Keratinocyte (primary cell): ENCODE measurements around the gene TPM3. TPM values are rescaled to one million over a fixed set of nuclear protein-coding genes. Genes with fewer than 3 reads are reported as not detected.

Experiments used
- DNase-seq: peaks from one replicate; pipeline ENCODE4 v3.0.0-alpha.2; 2011; ENCODE audit warnings: low read depth, missing footprints, low spot score
- FAIRE-seq: peaks from 2 replicates; lab custom pipeline; 2011; peaks lifted over from hg19 to GRCh38; lab: Jason Lieb, UNC
- H2AFZ ChIP-seq: 2 replicates; pipeline ENCODE4 v1.6.0; 2012; ENCODE audit warnings: low read length, control low read depth, inconsistent platforms; ENCODE audit not compliant: control insufficient read depth
- H3K27ac ChIP-seq: 2 replicates; pipeline ENCODE4 v1.5.1; 2011; ENCODE audit warnings: low read length; ENCODE audit not compliant: control insufficient read depth, insufficient read depth
- H3K27me3 ChIP-seq: 3 replicates; pipeline ENCODE4 v1.6.0; 2011; ENCODE audit warnings: low read length; ENCODE audit not compliant: control insufficient read depth, insufficient read depth; ENCODE audit errors: extremely low read depth
- H3K36me3 ChIP-seq, 2 experiments: 2 replicates in 1 of 2; 3 replicates in 1 of 2; pipeline ENCODE4 v1.5.1; 2011; ENCODE audit warnings: low read length in 2 of 2, mild to moderate bottlenecking in 1 of 2; ENCODE audit not compliant: control insufficient read depth in 2 of 2, insufficient read depth in 2 of 2; ENCODE audit errors: extremely low read depth in 1 of 2
- H3K4me1 ChIP-seq: 3 replicates; pipeline ENCODE4 v1.5.1; 2011; ENCODE audit warnings: low read length; ENCODE audit not compliant: control insufficient read depth, insufficient read depth; ENCODE audit errors: extremely low read depth
- H3K4me2 ChIP-seq: 3 replicates; pipeline ENCODE4 v1.6.0; 2011; ENCODE audit warnings: low read depth, low read length; ENCODE audit not compliant: control insufficient read depth, insufficient read depth; ENCODE audit errors: extremely low read depth
- H3K4me3 ChIP-seq, 3 experiments: fragments of 200-600 bp in 1 of 3; sonication (generic) in 1 of 3; 2 replicates in 2 of 3; 3 replicates in 1 of 3; pipeline ENCODE4 v1.5.1; 2011 to 2016; ENCODE audit warnings: low read length in 3 of 3, mild to moderate bottlenecking in 3 of 3, control low read depth in 2 of 3, inconsistent platforms in 1 of 3, low read depth in 1 of 3, mixed read lengths in 1 of 3, mixed run types in 1 of 3, moderate library complexity in 1 of 3; ENCODE audit not compliant: control insufficient read depth in 2 of 3, insufficient read depth in 2 of 3; ENCODE audit errors: extremely low read depth in 1 of 3
- H3K79me2 ChIP-seq: 2 replicates; pipeline ENCODE4 v1.6.0; 2012; ENCODE audit warnings: low read length; ENCODE audit not compliant: control insufficient read depth, insufficient read depth
- H3K9ac ChIP-seq: 3 replicates; pipeline ENCODE4 v1.6.0; 2011; ENCODE audit warnings: low read length; ENCODE audit not compliant: control insufficient read depth, insufficient read depth; ENCODE audit errors: extremely low read depth
- H3K9me1 ChIP-seq: 3 replicates; pipeline ENCODE4 v1.6.0; 2011; ENCODE audit warnings: low read length; ENCODE audit not compliant: control insufficient read depth, insufficient read depth; ENCODE audit errors: extremely low read depth
- H3K9me3 ChIP-seq: 2 replicates; pipeline ENCODE4 v1.5.1; 2012; ENCODE audit warnings: low read depth, low read length; ENCODE audit not compliant: control insufficient read depth
- H4K20me1 ChIP-seq: 3 replicates; pipeline ENCODE4 v1.6.0; 2011; ENCODE audit warnings: low read length; ENCODE audit not compliant: control insufficient read depth, insufficient read depth; ENCODE audit errors: extremely low read depth
- EZH2 ChIP-seq: IDR thresholded peaks from one replicate; pipeline ENCODE4 v1.6.1; 2012; ENCODE audit warnings: inconsistent platforms, mild to moderate bottlenecking, low read length, moderate library complexity
- dilution Hi-C: fragments of 300-500 bp; cut with MboI; formaldehyde crosslinking; loops from one replicate; pipeline ENCODE4 v1.7.0; 2020; ENCODE audit warnings: low sequenced_read_pairs; ENCODE audit not compliant: extremely low pct_ligation_motif_present
- polyA minus RNA-seq, 3 experiments: library from RNA; depleted of rRNA, polyadenylated mRNA; stranded (reverse); fragments of >200 nt; gene quantifications; 1 replicate in 1 of 3; 2 replicates in 1 of 3; 3 replicates in 1 of 3; pipeline ENCODE4 v1.2.3, GENCODE V29; 2011
- polyA plus RNA-seq, 5 experiments: library from polyadenylated mRNA; depleted of rRNA in 3 of 5; stranded (reverse) in 3 of 5; stranded (forward) in 1 of 5; unstranded in 1 of 5; fragments of >200 nt; gene quantifications; 1 replicate in 1 of 5; 2 replicates in 3 of 5; 3 replicates in 1 of 5; pipeline versions ENCODE4 v1.2.1 to v1.2.3, GENCODE V29; 2011 to 2012; ENCODE audit warnings: missing spikeins in 2 of 5, low read depth in 1 of 5, low replicate concordance in 1 of 5
- TF ChIP-seq, protein P1 (sequence below), 3 experiments: IDR thresholded peaks in 1 of 3; conservative IDR thresholded peaks in 1 of 3; optimal IDR thresholded peaks in 1 of 3; 2 replicates in 2 of 3; 3 replicates in 1 of 3; pipeline versions ENCODE3 to v1.5.1; 2011; ENCODE audit warnings: low read length in 3 of 3, mild to moderate bottlenecking in 3 of 3, moderate library complexity in 2 of 3, control low read depth in 1 of 3, inconsistent platforms in 1 of 3; ENCODE audit not compliant: insufficient read depth in 2 of 3; ENCODE audit errors: extremely low read depth in 1 of 3

Gene TPM3
- polyA plus RNA-seq (294 to 691 TPM (median 585 TPM) in 3 replicates), polyA minus RNA-seq (115 to 186 TPM (median 125 TPM) in 3 replicates)
- 505 TPM for polyA plus RNA-seq (2011; ENCODE audit: low read depth)
- 461 and 513 TPM in 2 replicates for polyA plus RNA-seq (2011; cell fraction: cytosol; rRNA removed)
- polyA plus RNA-seq (2011; cell fraction: nucleus; rRNA removed): 239 and 349 TPM in 2 replicates
- 187 and 523 TPM in 2 replicates for polyA plus RNA-seq (2012; ENCODE audit: low replicate concordance)
- 160 TPM for polyA minus RNA-seq (2011; cell fraction: cytosol; rRNA and poly(A)+ RNA removed)
- 40.6 and 66.8 TPM in 2 replicates for polyA minus RNA-seq (2011; cell fraction: nucleus; rRNA and poly(A)+ RNA removed)

DNA sequence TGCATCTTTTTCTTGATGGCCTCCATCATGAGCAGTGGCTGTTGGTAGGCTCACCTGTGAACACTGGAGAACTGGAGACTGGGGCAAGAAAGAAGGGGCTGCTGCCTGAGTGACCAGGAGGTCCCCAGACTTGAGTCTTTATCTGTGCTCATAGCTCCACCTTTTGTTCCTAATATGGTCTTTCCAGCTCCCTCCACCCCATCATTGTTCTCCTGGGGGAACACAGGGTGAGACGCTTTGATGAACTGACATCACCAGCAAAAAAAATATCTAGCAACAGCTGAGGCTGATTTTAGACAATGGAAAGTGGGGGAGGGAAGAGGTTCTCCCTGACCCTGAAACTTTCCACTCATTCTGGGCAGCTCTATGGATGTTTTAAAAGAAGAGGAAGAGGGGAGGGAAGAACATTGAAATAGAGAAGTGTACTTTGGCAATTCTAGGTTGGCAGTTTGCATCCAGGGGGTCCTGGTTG, at the start of gene TPM3:
Gene TPM3 (minus strand): TSS at position 111 of the 472 bp plus-strand sequence. CDS start 82 bp downstream, at position 29.
- no peak for TF ChIP-seq EZH2
- TF ChIP-seq, protein P1, sequence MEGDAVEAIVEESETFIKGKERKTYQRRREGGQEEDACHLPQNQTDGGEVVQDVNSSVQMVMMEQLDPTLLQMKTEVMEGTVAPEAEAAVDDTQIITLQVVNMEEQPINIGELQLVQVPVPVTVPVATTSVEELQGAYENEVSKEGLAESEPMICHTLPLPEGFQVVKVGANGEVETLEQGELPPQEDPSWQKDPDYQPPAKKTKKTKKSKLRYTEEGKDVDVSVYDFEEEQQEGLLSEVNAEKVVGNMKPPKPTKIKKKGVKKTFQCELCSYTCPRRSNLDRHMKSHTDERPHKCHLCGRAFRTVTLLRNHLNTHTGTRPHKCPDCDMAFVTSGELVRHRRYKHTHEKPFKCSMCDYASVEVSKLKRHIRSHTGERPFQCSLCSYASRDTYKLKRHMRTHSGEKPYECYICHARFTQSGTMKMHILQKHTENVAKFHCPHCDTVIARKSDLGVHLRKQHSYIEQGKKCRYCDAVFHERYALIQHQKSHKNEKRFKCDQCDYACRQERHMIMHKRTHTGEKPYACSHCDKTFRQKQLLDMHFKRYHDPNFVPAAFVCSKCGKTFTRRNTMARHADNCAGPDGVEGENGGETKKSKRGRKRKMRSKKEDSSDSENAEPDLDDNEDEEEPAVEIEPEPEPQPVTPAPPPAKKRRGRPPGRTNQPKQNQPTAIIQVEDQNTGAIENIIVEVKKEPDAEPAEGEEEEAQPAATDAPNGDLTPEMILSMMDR (optimal IDR thresholded peaks at IDR 0.05 in 1 of 3, IDR thresholded peaks at IDR 0.05 in 1 of 3, conservative IDR thresholded peaks at IDR 0.05 in 1 of 3; ENCODE audit: extremely low read depth in 1 of 3, insufficient read depth in 2 of 3, low read length in 3 of 3): no peak
- no peak for FAIRE-seq
- Histone ChIP-seq H3K9ac (no peak within 1 kb of the TSS), H2AFZ (no peak within 1 kb of the TSS), H3K4me2 (no peak within 1 kb of the TSS), H3K4me3 (no peak within 1 kb of the TSS), H3K27me3 (no peaks in the 10 kb centered on the region), H3K9me1 (no peaks in the 10 kb centered on the region), H3K9me3 (no peaks in the 10 kb centered on the region), H3K4me1 (peaks cover 15% of the 10 kb centered on the region), H4K20me1 (no peaks in the 10 kb centered on the region), H3K79me2 (no peaks in the 10 kb centered on the region), H3K36me3 (no peaks in the 10 kb centered on the region), H3K27ac (no peak within 1 kb of the TSS)
- DNase-seq: no peak
- dilution Hi-C loops: no loop called here

GRCh38 chr1:154240294-154240833, 48.5 kb upstream of the TPM3 start:
- Histone ChIP-seq H3K9ac (no peak overlapping the region), H3K27ac (no peak overlapping the region), H3K4me1 (no peaks in the 10 kb centered on the region), H3K4me2 (no peak overlapping the region), H3K79me2 (peaks cover 41% of the 10 kb centered on the region), H4K20me1 (no peaks in the 10 kb centered on the region), H3K4me3 (no peak overlapping the region), H3K27me3 (no peaks in the 10 kb centered on the region), H3K9me3 (no peaks in the 10 kb centered on the region), H3K36me3 (peaks cover 35 to 36% of the 10 kb centered on the region in 2 experiments), H3K9me1 (no peaks in the 10 kb centered on the region), H2AFZ (no peak overlapping the region)
- TF ChIP-seq, protein P1 (optimal IDR thresholded peaks at IDR 0.05 in 1 of 3, IDR thresholded peaks at IDR 0.05 in 1 of 3, conservative IDR thresholded peaks at IDR 0.05 in 1 of 3; ENCODE audit: extremely low read depth in 1 of 3, insufficient read depth in 2 of 3, low read length in 3 of 3): no peak
- TF ChIP-seq EZH2: no peak
- DNase-seq: no peak
- no peak for FAIRE-seq
- dilution Hi-C loops: no loop called here
